OCI-LY1 (cell line): ENCODE data around the gene SPATA7.

ENCODE experiments used
- CTCF ChIP-seq: fragments of 200-600 bp; sonication (generic), shearing (Covaris generic); IDR thresholded peaks from 2 replicates; pipeline ENCODE4 v1.5.1; 2017; ENCODE audit warnings: mild to moderate bottlenecking, antibody characterized with exemption, low read length, moderate library complexity, mixed read lengths
- EZH2 ChIP-seq: fragments of 200-600 bp; sonication (generic), shearing (Covaris generic); IDR thresholded peaks from 2 replicates; pipeline ENCODE4 v1.8.0; 2017; ENCODE audit warnings: borderline replicate concordance, mixed run types, mild to moderate bottlenecking, antibody characterized with exemption, low read length, moderate library complexity, mixed read lengths

GRCh38 chr14:88482524-88482923 lies 97.1 kb downstream of the SPATA7 start:
- TF ChIP-seq CTCF (no peak), EZH2 (no peak)
